Hematopoietic multipotent progenitor cell treated with erythropoietin and hydrocortisone succinate and interleukin-3 and kit ligand, for 6 days (in vitro differentiated cells): ENCODE measurements around the gene SELENOT.

Experiments used
- DNase-seq: peaks from one replicate; pipeline ENCODE4 v3.0.0-alpha.2; 2015

SELENOT gene

DNA sequence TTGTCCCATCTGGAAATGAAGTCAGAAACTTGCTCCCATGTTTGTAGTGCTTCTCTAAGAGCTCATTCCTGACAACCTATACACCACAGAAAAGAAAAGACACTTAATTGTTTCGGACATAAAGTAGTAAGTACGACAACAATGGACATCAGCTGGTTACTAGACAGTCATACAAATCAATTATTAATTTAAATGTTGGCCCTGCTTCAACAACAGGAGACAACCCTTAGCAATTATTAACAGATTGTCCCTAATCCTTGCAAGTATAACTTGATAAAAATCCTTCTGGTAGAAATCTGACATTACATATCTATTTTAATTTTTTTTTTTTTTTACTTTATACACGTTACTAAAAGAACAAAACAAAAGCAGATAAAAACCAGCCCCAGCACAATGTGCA is 70.8 kb downstream of the SELENOT start:
- no peak for DNase-seq

DNA sequence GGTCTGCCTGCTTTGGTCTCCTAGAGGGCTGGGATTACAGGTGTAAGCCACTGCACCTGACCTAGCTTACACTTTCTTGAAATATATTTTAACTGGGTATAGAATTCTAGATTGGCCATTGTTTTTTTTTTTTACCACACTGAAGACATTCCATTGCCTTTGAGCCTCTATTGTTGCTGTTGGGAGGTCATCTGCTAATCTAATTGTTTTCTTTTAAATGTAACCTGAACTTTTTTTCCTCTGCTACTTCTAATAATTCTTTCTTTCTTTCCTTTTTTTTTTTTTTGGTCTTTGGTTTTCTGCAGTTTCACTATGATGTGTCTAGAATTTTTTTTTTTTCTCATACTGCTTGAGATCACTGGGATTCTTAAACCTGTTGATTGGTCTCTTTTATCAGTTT is 72.5 kb downstream of the SELENOT start:
- DNase-seq: no peak
